Stimulated activated CD8-positive, alpha-beta memory T cell treated with anti-CD3 and anti-CD28 coated beads, Interleukin-2, amount 100 ng/mL, for 1 hour (primary cell): ENCODE measurements around the gene ADIPOR2.

ENCODE experiments used
- DNase-seq, 2 donors: peaks; one replicate each; pipeline ENCODE4 v3.0.0-alpha.2; 2020; ENCODE audit warnings: low read depth in 2 of 2

ADIPOR2 gene, protein sequence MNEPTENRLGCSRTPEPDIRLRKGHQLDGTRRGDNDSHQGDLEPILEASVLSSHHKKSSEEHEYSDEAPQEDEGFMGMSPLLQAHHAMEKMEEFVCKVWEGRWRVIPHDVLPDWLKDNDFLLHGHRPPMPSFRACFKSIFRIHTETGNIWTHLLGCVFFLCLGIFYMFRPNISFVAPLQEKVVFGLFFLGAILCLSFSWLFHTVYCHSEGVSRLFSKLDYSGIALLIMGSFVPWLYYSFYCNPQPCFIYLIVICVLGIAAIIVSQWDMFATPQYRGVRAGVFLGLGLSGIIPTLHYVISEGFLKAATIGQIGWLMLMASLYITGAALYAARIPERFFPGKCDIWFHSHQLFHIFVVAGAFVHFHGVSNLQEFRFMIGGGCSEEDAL

DNA sequence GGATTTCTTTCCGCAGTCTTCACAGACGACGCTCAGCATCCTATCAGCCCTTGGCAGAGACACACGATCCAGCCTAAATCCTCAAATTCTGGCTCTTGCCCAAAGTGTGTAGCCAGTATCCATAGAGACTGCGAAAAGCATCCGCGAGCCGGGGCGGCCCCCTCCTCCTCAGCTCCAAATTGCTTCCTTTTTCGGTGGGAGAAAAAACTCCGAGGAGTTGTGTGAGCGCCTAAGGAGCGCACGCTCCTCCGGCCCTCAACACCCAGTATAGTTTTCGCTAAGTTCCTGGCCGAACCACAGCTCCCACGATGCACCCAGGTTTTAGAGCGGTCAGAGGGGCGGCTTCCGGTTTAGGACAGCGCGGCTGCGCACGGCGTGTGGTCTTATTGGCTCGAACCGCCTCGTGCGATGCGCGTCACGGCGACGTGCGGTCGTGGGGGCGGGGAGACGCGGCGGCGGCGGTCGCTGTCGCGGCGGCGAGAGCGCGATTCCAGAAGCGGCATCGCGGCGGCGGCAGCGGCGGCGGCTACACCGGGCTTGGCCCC lies at the start of gene ADIPOR2:
TSS of gene ADIPOR2 (plus strand) at position 493 of the 545 bp plus-strand sequence. CDS start 63,274 bp downstream, outside the sequence.
- peak; percentile 88 to 90 for DNase-seq

DNA sequence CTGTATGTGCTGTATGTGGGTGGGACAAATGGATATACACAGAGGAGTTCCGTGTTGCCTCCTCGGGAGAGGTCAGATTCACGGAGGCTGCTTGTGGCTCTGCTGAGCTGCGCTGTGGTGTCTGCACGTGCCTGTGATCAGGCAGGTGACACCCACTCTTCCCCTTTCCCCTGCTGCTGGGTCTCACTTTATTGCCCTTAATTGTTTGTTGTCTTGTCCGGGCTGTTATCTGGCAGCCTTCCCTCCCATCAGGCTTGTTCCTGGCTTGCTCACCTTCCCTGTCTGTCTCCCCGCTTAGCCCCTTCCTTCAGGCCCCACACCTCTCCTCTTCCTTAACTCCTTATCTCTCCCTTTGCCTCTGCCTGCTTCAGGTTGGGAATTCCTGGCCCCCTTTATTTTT lies 48.4 kb upstream of the ADIPOR2 start:
- no peak for DNase-seq

DNA sequence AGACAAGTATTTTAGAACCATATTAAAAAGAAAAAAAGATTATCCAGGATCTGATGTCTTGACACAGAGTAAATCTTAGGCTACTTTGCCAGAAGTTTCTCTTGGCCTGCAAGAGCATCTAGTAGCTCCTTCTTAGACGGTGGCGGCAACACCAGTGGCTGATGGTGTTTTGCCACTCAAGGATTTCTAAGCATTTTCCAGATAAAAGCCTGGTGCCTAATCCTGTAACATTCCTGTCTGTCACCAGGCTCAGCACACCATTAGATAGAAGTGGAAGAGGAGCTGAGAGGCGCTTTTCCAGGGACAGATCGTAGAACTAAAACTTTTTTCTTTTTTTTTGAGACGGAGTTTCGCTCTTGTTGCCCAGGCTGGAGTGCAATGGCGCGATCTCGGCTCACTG lies 47.8 kb upstream of the ADIPOR2 start:
- no peak for DNase-seq

DNA sequence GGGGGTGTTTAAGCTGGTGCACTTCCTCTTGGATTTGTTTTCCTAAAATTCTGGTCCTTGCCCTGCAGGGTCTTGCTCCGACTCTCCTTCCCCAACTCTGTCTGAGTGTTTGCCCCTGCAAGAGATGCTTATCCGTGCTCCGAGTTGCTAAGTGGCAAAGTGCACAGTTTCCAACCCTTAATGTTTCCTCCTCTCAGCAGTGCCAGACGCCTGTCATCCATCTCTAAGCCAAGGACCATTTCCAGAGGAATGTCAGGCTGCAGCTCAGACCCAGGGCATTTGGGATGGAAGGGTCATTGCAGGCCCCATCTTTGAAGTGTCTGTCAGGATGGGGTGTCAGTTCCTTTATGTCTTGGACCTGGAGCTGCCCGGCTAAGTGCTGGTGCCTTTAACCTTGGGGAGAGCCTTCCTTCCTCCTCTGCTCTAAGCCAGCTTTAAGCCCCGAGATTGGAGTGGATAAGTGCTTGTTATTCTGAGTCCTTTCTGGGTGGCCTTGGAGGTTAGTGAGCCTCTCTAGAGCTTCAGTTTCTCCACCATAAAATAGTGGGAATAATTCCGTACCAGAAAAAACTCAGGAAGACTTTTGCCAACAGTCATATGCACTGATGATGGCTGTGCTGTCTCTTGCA lies 46.9 kb upstream of the ADIPOR2 start:
- DNase-seq = no peak

DNA sequence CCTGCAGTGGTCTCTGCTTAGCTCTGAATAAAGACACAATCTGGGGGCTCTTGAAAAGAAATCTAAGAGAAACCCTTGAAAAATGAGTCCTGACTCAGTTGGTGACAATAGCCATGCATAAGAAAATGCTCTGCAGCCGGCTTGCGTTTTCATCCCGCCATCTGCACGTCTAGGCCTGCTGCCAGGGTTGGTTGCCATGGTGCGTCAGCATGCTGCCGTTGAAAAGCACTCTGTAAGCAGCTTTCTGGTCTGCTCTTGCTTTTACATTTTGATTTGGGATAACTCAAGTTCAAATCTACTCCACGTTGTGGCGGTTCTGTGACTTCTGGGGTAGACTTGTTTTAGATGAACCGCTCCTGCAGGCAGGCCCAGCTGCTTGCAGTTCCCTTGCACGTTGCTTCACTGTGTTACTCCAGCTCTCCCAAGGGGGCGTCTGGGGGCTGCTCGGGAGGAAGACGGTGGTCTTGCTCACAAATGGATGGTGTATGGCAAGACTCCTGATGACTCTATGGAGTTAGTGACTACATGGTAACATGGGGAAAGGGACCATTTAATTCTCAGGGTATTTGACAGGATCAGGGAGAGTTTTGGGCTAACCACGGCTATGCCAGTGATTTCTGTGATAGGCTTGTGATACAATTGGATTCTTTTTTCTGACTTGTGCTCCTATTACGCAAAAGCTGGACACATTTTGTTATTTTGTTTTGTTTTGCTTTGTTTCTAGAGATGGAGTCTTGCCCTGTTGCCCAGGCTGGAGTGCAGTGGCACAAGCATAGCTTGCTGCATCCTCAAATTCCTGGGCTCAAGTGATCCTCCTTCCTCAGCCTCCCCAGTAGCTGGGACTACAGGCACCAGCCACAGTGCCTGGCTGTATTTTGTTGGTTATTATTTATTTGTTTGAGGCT lies 46.1 kb upstream of the ADIPOR2 start:
- DNase-seq = no peak

DNA sequence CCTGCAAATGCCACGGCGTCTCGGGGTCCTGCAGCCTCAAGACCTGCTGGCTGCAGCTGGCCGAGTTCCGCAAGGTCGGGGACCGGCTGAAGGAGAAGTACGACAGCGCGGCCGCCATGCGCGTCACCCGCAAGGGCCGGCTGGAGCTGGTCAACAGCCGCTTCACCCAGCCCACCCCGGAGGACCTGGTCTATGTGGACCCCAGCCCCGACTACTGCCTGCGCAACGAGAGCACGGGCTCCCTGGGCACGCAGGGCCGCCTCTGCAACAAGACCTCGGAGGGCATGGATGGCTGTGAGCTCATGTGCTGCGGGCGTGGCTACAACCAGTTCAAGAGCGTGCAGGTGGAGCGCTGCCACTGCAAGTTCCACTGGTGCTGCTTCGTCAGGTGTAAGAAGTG lies 45.1 kb upstream of the ADIPOR2 start:
- no peak for DNase-seq

DNA sequence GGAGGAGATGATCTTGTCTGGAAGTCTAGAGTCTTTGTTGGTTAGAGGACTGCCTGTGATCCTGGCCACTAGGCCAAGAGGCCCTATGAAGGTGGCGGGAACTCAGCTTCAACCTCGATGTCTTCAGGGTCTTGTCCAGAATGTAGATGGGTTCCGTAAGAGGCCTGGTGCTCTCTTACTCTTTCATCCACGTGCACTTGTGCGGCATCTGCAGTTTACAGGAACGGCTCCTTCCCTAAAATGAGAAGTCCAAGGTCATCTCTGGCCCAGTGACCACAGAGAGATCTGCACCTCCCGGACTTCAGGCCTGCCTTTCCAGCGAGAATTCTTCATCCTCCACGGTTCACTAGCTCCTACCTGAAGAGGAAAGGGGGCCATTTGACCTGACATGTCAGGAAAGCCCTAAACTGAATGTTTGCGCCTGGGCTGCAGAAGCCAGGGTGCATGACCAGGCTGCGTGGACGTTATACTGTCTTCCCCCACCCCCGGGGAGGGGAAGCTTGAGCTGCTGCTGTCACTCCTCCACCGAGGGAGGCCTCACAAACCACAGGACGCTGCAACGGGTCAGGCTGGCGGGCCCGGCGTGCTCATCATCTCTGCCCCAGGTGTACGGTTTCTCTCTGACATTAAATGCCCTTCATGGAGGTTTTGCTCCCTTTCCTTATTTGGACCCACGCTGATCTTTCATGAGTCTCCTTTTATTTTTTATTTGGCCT lies 44.1 kb upstream of the ADIPOR2 start:
- DNase-seq = no peak

DNA sequence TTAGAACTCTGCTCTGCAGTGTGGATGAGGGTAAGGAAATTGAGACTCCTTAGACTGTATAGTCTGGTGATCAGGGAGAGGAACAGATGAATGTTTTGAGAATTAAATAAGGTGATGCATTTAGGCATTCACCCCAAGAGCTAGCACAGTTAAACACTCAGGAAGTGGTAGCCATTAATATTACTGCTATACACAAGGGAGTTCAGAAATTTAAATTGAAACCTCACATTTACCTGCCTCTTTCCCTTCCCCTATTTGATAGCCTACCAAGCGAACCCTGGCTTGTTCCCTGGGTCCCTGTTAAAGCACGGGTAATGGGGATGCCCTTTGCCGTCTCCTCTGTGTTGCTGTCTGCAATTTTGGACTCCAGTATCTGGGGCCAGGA lies 43.6 kb upstream of the ADIPOR2 start:
- no peak for DNase-seq

DNA sequence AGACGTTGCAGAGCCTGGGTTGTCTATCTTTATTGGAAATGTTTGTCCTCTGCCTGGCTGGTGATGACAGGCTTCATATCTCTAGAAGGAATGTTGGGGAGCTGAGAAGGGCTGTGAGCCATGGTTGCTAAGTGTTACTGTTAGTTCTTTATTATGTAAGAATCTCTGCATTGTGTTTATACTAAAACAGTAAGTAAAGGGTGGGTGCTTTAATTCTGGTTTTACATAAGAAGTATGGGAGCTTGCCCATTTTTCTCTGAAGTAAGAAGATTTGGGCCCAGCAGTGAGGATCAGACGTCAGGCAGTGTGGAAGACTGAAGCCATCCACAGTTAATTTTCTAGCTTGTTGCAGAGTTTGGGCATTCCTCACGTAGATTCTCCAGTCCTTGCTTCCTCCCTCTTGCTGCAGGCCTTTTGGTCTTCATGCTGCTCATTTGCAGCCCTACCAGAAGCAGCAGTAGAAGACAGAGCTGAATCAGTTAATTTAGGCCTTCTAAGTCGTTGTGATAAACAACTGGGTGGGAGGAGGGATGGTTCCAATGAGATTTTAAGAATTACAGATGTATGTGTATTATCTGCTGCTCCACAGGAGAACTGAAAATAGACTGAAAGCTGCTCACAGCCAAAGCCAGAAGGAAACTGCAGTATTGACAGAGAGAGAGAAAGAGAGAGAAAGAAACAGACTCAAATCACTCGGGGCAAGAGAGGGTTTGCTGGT lies 40.5 kb upstream of the ADIPOR2 start:
- no peak for DNase-seq

DNA sequence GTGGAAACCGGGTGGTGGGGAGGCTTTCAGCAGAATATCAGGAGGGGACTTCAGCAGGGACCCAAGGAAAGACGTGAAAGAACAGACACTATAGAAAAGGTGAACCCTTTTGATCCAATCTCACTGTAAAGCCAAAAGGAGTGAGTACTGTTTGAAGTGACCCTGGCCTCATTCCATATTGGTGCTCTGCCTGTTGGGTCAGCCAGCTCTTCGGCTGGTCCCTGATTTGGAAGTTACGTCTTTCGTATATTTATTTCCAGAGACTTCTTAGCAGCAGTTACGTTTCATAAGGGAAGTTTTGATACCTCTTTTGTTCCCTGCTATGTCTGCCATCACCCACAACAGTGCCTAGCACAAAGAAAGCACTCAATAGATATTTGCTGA lies 39.9 kb upstream of the ADIPOR2 start:
- DNase-seq = no peak

DNA sequence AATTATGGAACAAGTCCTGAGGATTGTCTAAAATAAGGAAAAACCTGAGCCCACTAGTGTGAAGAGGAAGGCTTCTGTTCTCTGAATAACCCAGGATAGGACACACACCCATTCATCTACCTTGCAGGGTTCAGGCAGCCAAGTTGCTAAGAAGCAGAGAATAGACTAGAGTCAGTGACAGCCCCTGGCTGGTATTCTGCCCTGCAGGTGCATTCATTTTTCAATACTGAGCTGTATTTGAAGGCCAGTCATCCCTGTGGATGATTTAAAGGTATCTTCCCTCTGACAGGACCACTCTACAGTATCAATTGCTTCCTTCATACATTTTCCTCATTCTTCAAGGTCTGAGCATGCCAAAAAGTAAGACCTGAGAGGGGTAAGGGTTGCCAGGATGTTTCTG lies 38.9 kb upstream of the ADIPOR2 start:
- DNase-seq = no peak

DNA sequence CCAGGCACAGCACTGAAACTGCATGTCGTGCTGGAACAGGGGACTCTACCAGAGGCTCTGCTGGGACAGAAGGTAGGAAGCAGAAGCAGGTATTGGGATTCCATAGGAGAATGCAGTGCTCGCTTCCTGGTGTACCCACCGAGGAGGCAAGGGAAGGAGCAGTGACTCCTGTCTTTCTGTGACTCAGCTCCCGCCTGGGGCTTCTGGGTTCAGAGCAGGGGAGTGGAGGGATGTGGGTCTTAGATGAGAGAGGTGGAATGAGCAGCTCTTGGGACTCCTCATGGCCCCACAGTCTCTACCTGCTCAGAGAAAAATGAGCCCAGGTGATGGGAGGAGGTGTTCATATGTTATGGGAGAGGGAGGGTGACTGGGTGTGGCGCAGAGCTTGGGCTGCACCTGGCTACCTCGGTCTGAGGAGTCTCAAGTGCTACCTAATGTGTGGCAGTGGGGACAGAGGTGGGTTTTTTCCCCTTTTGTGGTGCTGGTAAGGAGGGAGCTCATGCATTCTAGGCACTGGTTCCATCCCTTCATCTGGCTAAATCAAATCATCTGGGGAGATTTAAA lies 35.6 kb upstream of the ADIPOR2 start:
- DNase-seq = no peak

DNA sequence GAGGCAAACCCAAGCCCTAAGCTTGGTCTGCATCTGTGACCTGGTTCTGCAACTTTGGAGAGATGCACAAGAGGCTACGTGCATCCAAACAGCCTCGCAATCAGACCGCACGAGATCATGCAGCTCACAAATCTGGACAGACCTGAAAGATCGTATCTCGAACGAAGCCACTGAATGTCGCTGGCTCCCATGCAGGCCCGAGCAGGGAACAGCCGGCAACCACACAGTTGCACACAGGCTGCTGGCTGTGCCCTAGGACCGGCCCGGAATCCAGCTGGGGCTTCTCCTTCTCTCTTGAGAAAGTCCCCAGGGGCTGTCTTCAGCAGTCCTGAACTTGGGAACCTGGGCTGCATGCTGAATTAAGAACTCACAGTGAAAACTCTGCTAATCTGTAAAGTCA lies 34.0 kb upstream of the ADIPOR2 start:
- no peak for DNase-seq

DNA sequence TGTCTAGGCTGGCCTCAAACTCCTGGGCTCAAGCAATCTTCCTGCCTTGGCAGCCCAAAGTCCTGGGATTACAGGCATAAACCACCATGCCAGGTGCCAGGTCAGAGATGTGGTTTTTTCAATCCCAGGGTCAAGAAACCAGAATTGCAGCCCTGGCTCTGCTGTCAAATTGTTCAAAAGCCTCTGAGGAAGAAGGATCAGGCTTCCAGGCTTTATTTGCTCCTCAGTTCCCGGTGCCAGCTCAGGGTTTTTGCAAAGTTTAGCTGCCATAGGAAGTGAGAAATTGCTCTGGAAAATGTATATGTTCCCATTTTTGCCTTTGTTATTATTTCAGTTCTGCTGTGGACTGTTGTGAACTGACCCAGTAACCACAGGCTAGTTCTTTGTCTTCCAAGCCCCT lies 33.2 kb upstream of the ADIPOR2 start:
- no peak for DNase-seq

DNA sequence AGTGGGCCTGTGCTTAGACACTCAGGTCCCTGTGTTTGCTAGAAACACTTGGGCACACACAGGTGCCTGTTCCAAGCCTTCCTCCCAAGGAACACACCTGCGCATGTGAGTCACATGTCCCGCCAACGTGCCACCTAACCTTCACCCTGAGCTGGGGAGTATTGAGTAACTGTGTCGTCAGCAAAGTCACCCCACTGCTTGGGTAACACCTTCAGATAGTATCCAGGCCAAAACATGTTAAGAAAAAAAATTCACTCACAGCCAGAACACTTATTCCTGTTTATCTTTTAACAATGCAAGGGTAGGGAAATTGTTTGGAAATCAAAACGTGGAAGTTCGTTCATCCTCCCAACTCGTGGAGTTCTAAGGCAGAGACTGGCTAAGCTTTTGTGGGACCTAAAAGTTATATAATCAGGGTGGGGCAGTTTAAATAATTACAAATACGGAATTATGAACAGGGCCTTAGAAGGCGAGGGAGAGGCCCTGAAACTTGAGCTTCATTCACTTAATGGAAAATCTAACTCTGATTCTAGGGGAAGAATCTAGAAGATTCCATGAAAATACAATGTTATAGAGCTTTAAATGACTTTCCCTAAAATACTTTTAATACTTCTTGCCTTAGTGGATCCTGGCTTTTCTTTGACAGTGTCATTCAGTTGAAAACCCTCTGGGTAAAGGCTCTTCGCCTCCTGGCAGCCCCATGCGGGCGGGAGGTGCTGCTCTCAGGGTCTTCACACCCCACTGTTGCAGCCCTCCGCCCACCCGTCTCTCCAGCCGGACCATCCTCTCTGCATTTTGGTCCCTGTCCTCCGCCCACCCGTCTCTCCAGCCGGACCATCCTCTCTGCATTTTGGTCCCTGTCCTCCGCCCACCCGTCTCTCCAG lies 30.3 kb upstream of the ADIPOR2 start:
- peak; percentile 14 to 24 for DNase-seq

DNA sequence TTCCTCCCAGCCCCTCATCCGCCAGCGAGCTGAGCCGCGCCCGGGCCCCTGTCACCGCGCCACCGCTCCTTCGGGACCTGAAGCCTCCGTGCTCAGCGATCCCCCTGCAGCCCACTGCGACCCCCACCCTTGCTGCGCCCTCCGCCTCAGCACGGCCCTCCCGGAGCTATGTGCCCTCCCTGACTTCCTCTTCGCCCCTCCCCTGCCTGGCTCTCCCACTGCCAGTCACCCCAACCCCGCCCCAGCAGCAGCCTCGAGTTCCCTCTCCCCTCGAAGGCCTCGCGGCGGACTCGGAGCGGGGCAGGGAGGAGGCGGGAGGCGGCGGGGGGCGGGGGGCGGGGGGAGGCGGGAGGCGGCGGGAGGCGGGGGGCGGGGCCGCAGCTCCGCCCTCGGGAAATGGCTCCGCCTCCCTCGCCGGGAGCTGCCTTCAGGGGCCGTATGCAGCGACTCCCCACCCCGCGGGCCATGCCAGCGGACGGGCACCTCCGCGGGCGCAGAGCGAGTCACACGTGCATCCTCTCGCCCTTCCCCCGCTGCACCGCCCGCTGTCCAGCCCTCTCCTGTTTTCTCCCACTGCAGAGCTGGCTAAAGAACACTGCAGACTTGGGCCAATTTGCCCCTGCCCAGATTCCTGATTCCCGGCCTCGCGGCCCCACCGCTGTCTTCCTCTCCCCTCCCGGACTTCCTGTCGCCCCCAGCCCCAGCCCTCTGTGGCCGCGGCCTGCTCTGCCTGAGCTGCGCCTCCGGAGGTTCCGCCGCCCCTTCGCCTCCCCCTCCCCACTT lies 29.1 kb upstream of the ADIPOR2 start:
- DNase-seq = peak; percentile 56 to 63

DNA sequence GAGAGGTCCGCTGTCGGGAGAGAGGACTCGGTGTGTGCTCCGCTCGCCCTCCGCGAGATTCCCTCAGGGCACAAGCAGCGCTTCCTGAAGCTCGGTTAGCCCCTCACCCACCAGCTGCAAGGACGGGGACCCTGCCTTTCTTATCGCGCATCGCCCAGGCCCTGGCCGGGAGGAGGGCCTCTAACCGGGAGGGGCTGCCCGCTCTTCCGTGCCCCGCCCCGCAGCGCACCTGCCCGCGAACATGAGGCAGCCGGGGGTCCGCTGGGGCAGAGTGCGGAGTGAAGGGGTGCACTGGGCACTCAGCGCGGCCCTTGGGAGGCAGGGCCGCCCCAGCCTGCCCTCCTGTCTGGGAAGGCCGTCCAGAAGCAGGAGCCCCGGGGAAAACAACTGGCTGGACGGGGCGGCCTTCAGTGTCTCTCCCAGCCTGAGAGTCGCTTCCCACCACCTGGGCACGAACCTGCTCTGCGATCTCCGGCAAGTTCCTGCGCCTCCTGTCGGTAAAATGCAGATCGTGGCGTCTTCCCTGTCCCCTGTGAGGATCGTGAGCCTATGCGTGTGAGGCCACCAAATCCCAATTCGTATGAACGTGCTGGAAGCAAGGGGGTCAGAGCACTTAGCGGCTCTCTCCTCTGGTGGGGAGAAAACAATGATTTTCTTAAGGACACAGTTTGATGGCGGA lies 28.0 kb upstream of the ADIPOR2 start:
- DNase-seq = no peak

DNA sequence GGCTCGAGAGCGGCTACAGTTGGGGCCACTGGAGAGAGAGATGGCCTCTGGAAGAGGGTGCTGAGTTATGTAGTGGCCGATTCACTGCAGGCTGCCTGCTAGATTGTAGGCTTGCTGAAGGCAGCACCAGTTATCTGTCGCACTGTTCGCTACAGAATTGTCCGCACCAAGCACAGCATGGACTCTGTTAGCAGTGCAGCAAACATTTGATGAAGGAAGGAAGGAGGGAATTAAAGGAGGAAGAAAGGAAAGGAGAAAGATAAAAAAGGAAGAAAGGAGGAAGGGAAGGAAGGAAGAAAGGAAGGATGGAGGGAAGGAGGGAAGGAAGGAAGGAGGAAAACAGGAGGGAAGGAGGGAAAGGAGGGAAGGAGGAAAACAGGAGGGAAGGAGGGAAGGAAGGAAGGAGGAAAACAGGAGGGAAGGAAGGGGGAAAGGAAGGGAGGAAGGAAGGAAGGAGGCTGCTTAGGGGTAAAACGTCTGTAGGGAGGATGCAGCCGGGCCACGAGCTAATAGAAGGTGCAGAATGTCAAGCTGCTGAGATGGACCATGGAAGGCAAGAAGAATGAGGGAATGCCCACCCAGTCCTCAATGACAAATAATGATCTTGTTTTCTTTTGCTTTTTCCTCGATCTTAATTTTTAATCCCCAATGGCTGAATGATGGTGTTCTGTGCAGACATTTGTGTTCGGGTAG lies 27.3 kb upstream of the ADIPOR2 start:
- DNase-seq = no peak
